H9 (cell line): Measurements from ENCODE around the gene OR52N4. TPM values are rescaled to one million over a fixed set of nuclear protein-coding genes. Genes with fewer than 3 reads are reported as not detected.

Experiments used
- DNase-seq: peaks from one replicate; pipeline ENCODE4 v3.0.0-alpha.2; 2017
- H2AFZ ChIP-seq: one replicate; pipeline ENCODE4 v1.6.1; 2013; ENCODE audit warnings: mild to moderate bottlenecking, low read length, control low read depth, moderate library complexity
- H2AK5ac ChIP-seq: 2 replicates; pipeline ENCODE4 v1.6.1; 2013; ENCODE audit warnings: low read length, control low read depth, mixed read lengths; ENCODE audit not compliant: insufficient read length
- H2BK120ac ChIP-seq: one replicate; pipeline ENCODE4 v1.6.1; 2013; ENCODE audit warnings: low read depth, mild to moderate bottlenecking, low read length, control low read depth, inconsistent platforms; ENCODE audit not compliant: poor library complexity, severe bottlenecking
- H2BK12ac ChIP-seq: 2 replicates; pipeline ENCODE4 v1.6.1; 2013; ENCODE audit warnings: low read length, control low read depth, mixed read lengths, low read depth; ENCODE audit not compliant: insufficient read length
- H2BK15ac ChIP-seq: 2 replicates; pipeline ENCODE4 v1.6.1; 2013; ENCODE audit warnings: low read depth, low read length, control low read depth
- H2BK20ac ChIP-seq: one replicate; pipeline ENCODE4 v1.6.1; 2013; ENCODE audit warnings: low read depth, mild to moderate bottlenecking, low read length, control low read depth, inconsistent platforms; ENCODE audit not compliant: poor library complexity, severe bottlenecking
- H2BK5ac ChIP-seq: 2 replicates; pipeline ENCODE4 v1.6.1; 2013; ENCODE audit warnings: low read length, control low read depth, mixed read lengths; ENCODE audit not compliant: insufficient read length
- H3K14ac ChIP-seq: 2 replicates; pipeline ENCODE4 v1.6.1; 2013; ENCODE audit warnings: low read length, control low read depth; ENCODE audit not compliant: insufficient read depth
- H3K18ac ChIP-seq: 2 replicates; pipeline ENCODE4 v1.6.1; 2013; ENCODE audit warnings: low read depth, mild to moderate bottlenecking, mixed read lengths, low read length, control low read depth; ENCODE audit not compliant: insufficient read length
- H3K23ac ChIP-seq: 2 replicates; pipeline ENCODE4 v1.6.1; 2013; ENCODE audit warnings: low read length, control low read depth, mixed read lengths, low read depth; ENCODE audit not compliant: insufficient read length
- H3K23me2 ChIP-seq: 2 replicates; pipeline ENCODE4 v1.6.1; 2013; ENCODE audit warnings: low read depth, mild to moderate bottlenecking, mixed read lengths, low read length, control low read depth; ENCODE audit not compliant: insufficient read length, poor library complexity, severe bottlenecking
- H3K27ac ChIP-seq: 2 replicates; pipeline ENCODE4 v1.5.1; 2013; ENCODE audit warnings: low read length, control low read depth, mixed read lengths, low read depth; ENCODE audit not compliant: insufficient read length
- H3K27me3 ChIP-seq: 2 replicates; pipeline ENCODE4 v1.6.1; 2013; ENCODE audit warnings: low read length, control low read depth, inconsistent platforms; ENCODE audit not compliant: insufficient read depth
- H3K4ac ChIP-seq: 2 replicates; pipeline ENCODE4 v1.6.1; 2013; ENCODE audit warnings: low read depth, mild to moderate bottlenecking, control low read depth, inconsistent platforms, low read length, moderate library complexity
- H3K4me1 ChIP-seq: 2 replicates; pipeline ENCODE4 v1.6.1; 2013; ENCODE audit warnings: low read length, control low read depth, inconsistent platforms; ENCODE audit not compliant: insufficient read depth
- H3K4me2 ChIP-seq: 2 replicates; pipeline ENCODE4 v1.6.1; 2013; ENCODE audit warnings: low read length, control low read depth, mixed read lengths; ENCODE audit not compliant: insufficient read length, insufficient read depth
- H3K56ac ChIP-seq: 2 replicates; pipeline ENCODE4 v1.6.1; 2013; ENCODE audit warnings: low read depth, mild to moderate bottlenecking, mixed read lengths, low read length, control low read depth; ENCODE audit not compliant: insufficient read length
- H3K79me1 ChIP-seq: 2 replicates; pipeline ENCODE4 v1.6.1; 2013; ENCODE audit warnings: low read depth, mild to moderate bottlenecking, moderate library complexity, low read length, control low read depth, inconsistent platforms; ENCODE audit not compliant: insufficient read depth, poor library complexity, severe bottlenecking
- H3K79me2 ChIP-seq: 2 replicates; pipeline ENCODE4 v1.6.1; 2013; ENCODE audit warnings: low read length, control low read depth, inconsistent platforms; ENCODE audit not compliant: insufficient read depth
- H3K9ac ChIP-seq: 2 replicates; pipeline ENCODE4 v1.6.1; 2013; ENCODE audit warnings: low read length, control low read depth, mixed read lengths; ENCODE audit not compliant: insufficient read length; ENCODE audit errors: extremely low read depth
- H3K9me3 ChIP-seq: one replicate; pipeline ENCODE4 v1.6.1; 2013; ENCODE audit warnings: low read depth, low read length, inconsistent platforms; ENCODE audit not compliant: control insufficient read depth
- H3T11ph ChIP-seq: one replicate; pipeline ENCODE4 v1.6.1; 2013; ENCODE audit warnings: mild to moderate bottlenecking, low read length, control low read depth, inconsistent platforms
- H4K20me1 ChIP-seq: one replicate; pipeline ENCODE4 v1.6.1; 2013; ENCODE audit not compliant: control insufficient read depth, insufficient read length, insufficient read depth
- H4K5ac ChIP-seq: 2 replicates; pipeline ENCODE4 v1.6.1; 2013; ENCODE audit warnings: low read depth, mild to moderate bottlenecking, mixed read lengths, low read length, control low read depth; ENCODE audit not compliant: insufficient read length
- H4K8ac ChIP-seq: replicated peaks from 2 replicates; pipeline ENCODE4 v1.6.1; 2013; ENCODE audit warnings: low read length, control low read depth, mixed read lengths, low read depth; ENCODE audit not compliant: insufficient read length
- H4K91ac ChIP-seq: 2 replicates; pipeline ENCODE4 v1.6.1; 2013; ENCODE audit warnings: low read depth, mild to moderate bottlenecking, moderate library complexity, mixed read lengths, low read length, control low read depth; ENCODE audit not compliant: insufficient read length
- H3K27ac Mint-ChIP-seq, 3 experiments: 2 replicates in 2 of 3; 3 replicates in 1 of 3; pipeline ENCODE4 v1.8.0; 2020 to 2021; ENCODE audit warnings: mixed read lengths in 3 of 3, mild to moderate bottlenecking in 1 of 3, moderate library complexity in 1 of 3
- H3K27me3 Mint-ChIP-seq: 2 replicates; pipeline ENCODE4 v1.8.0; 2021; ENCODE audit warnings: low read depth, mild to moderate bottlenecking, moderate library complexity, mixed read lengths
- H3K36me3 Mint-ChIP-seq, 3 experiments: 2 replicates in 2 of 3; 3 replicates in 1 of 3; pipeline ENCODE4 v1.8.0; 2020 to 2021; ENCODE audit warnings: low read depth in 3 of 3, mixed read lengths in 3 of 3; ENCODE audit not compliant: insufficient read depth in 1 of 3
- H3K4me1 Mint-ChIP-seq, 2 experiments: 2 replicates each; pipeline ENCODE4 v1.8.0; 2020; ENCODE audit warnings: mixed read lengths in 2 of 2
- H3K4me3 Mint-ChIP-seq, 2 experiments: 2 replicates in 1 of 2; 3 replicates in 1 of 2; pipeline ENCODE4 v1.8.0; 2020 to 2021; ENCODE audit warnings: mild to moderate bottlenecking in 2 of 2, mixed read lengths in 2 of 2, moderate library complexity in 1 of 2
- H3K9me3 Mint-ChIP-seq, 2 experiments: 2 replicates in 1 of 2; 3 replicates in 1 of 2; pipeline ENCODE4 v1.8.0; 2020; ENCODE audit warnings: mild to moderate bottlenecking in 2 of 2, mixed read lengths in 2 of 2, moderate library complexity in 1 of 2
- WGBS: extraction: QIAGEN DNeasy Blood & Tissue Kit; methylation state at CpG from one replicate; pipeline ENCODE4 v1.1.7; 2013; ENCODE audit warnings: missing lambda C conversion rate, low lambda C conversion rate, mixed read lengths; ENCODE audit not compliant: insufficient read length; ENCODE audit errors: extremely low coverage; 5-methylcytosine and 5-hydroxymethylcytosine counted together
- total RNA-seq: library from RNA; stranded (reverse); gene quantifications from 2 replicates; pipeline ENCODE4 v1.2.1, GENCODE V29; 2021
- TF ChIP-seq, protein P1 (sequence below): fragments of 200-600 bp; sonication (generic); conservative IDR thresholded peaks from 3 replicates; pipeline ENCODE4 v1.8.0; 2021; ENCODE audit warnings: antibody characterized with exemption, mild to moderate bottlenecking

Gene OR52N4
- total RNA-seq, 1 experiment from 2014 or later, result not detected

GRCh38 chr11:5803982-5804381 lies 49.9 kb downstream of the OR52N4 start:
- Histone ChIP-seq H2AFZ (no peak overlapping the region), H3K56ac (no peak overlapping the region), H2AK5ac (no peak overlapping the region), H2BK20ac (no peak overlapping the region), H2BK12ac (no peak overlapping the region), H3K23ac (no peak overlapping the region), H3K79me2 (no peaks in the 10 kb centered on the region), H3K9ac (no peak overlapping the region), H4K8ac (no peak overlapping the region), H2BK15ac (no peak overlapping the region), H3K23me2 (no peaks in the 10 kb centered on the region), H2BK5ac (no peak overlapping the region), H3K27me3 (no peaks in the 10 kb centered on the region), H4K5ac (no peak overlapping the region), H3K4me2 (no peak overlapping the region), H3K27ac (no peak overlapping the region), H3K14ac (no peak overlapping the region), H2BK120ac (no peak overlapping the region), H3K4ac (no peak overlapping the region), H3K4me1 (no peaks in the 10 kb centered on the region), H3K79me1 (no peaks in the 10 kb centered on the region), H3T11ph (no peak overlapping the region), H4K91ac (no peak overlapping the region), H3K18ac (no peak overlapping the region), H4K20me1 (no peaks in the 10 kb centered on the region), H3K9me3 (no peaks in the 10 kb centered on the region)
- H3K4me1 Mint-ChIP-seq, result peaks cover 13 to 14% of the 10 kb centered on the region in 2 experiments
- peaks cover 7 to 12% of the 10 kb centered on the region in 2 experiments; a peak in 3 of 5 replicates for H3K9me3 Mint-ChIP-seq
- H3K4me3 Mint-ChIP-seq, result no peak overlapping the region
- H3K27ac Mint-ChIP-seq, result no peak overlapping the region
- peaks cover 0 to 6% (median 2%) of the 10 kb centered on the region in 3 experiments; a peak in 3 of 7 replicates for H3K36me3 Mint-ChIP-seq
- TF ChIP-seq, protein P1, sequence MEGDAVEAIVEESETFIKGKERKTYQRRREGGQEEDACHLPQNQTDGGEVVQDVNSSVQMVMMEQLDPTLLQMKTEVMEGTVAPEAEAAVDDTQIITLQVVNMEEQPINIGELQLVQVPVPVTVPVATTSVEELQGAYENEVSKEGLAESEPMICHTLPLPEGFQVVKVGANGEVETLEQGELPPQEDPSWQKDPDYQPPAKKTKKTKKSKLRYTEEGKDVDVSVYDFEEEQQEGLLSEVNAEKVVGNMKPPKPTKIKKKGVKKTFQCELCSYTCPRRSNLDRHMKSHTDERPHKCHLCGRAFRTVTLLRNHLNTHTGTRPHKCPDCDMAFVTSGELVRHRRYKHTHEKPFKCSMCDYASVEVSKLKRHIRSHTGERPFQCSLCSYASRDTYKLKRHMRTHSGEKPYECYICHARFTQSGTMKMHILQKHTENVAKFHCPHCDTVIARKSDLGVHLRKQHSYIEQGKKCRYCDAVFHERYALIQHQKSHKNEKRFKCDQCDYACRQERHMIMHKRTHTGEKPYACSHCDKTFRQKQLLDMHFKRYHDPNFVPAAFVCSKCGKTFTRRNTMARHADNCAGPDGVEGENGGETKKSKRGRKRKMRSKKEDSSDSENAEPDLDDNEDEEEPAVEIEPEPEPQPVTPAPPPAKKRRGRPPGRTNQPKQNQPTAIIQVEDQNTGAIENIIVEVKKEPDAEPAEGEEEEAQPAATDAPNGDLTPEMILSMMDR, result no peak
- H3K27me3 Mint-ChIP-seq, result peaks cover 2% of the 10 kb centered on the region; the same call in 1 of the 2 replicates
- DNase-seq, result no peak
- no CpG with 5 or more reads among the region's 5 CpGs for WGBS

Other genes with a start within 250 kb of the OR52N4 start
- not detected in 2 replicates for gene UBQLN3, start 244.3 kb upstream of the OR52N4 start, total RNA-seq
- gene UBQLNL, start 237.5 kb upstream of the OR52N4 start, total RNA-seq, result not detected in 2 replicates
- not detected in 2 replicates for gene OR52H1, start 205.7 kb upstream of the OR52N4 start, total RNA-seq
- gene OR52B6, start 173.4 kb upstream of the OR52N4 start, total RNA-seq, result not detected in 2 replicates
- 14.1 and 17.9 TPM in 2 replicates for gene TRIM6, start 157.6 kb upstream of the OR52N4 start, total RNA-seq
- 0.35 and 0.59 TPM in 2 replicates for gene TRIM34, start 129.2 kb upstream of the OR52N4 start, total RNA-seq
- 21.3 and 21.5 TPM in 2 replicates for gene TRIM5, start 69.2 kb upstream of the OR52N4 start, total RNA-seq
- 78.6 and 79.9 TPM in 2 replicates for gene TRIM22, start 64.5 kb upstream of the OR52N4 start, total RNA-seq
- gene OR56B1, start 17.8 kb upstream of the OR52N4 start, total RNA-seq, result not detected in 2 replicates
- gene OR52N5, start 29.1 kb downstream of the OR52N4 start, total RNA-seq, result not detected in 2 replicates
- not detected in 2 replicates for gene OR52N1, start 37.0 kb downstream of the OR52N4 start, total RNA-seq
- gene OR52N2, start 54.7 kb downstream of the OR52N4 start, total RNA-seq, result not detected in 2 replicates
- gene OR52E6, start 87.7 kb downstream of the OR52N4 start, total RNA-seq, result not detected in 2 replicates
- not detected in 2 replicates for gene OR52E8, start 103.4 kb downstream of the OR52N4 start, total RNA-seq
- not detected in 2 replicates for gene OR52E4, start 126.4 kb downstream of the OR52N4 start, total RNA-seq
- not detected in 2 replicates for gene OR52E5, start 139.0 kb downstream of the OR52N4 start, total RNA-seq
- not detected in 2 replicates for gene OR56A3, start 188.0 kb downstream of the OR52N4 start, total RNA-seq
- not detected in 2 replicates for gene OR56A5, start 214.3 kb downstream of the OR52N4 start, total RNA-seq
- gene OR52L1, start 232.7 kb downstream of the OR52N4 start, total RNA-seq, result not detected in 2 replicates